Fibroblast of lung (primary cell): ENCODE results near the gene CCT5. TPM values are rescaled to one million over a fixed set of nuclear protein-coding genes. Genes with fewer than 3 reads are reported as not detected.

Experiments used
- DNase-seq, 2 donors: peaks; one replicate each; pipeline versions ENCODE4 v3.0.0 to v3.0.0-alpha.2; 2010; ENCODE audit warnings: low read depth in 2 of 2
- H2AFZ ChIP-seq: 2 replicates; pipeline ENCODE4 v1.5.1; 2012; ENCODE audit warnings: low read length, control low read depth, inconsistent platforms
- H3K27ac ChIP-seq: 2 replicates; pipeline ENCODE4 v1.5.1; 2011; ENCODE audit warnings: low read length, control low read depth; ENCODE audit not compliant: insufficient read depth
- H3K27me3 ChIP-seq: 2 replicates; pipeline ENCODE4 v1.5.1; 2011; ENCODE audit warnings: mild to moderate bottlenecking, low read length; ENCODE audit not compliant: control insufficient read depth, insufficient read depth
- H3K36me3 ChIP-seq: 2 replicates; pipeline ENCODE4 v1.5.1; 2011; ENCODE audit warnings: low read length; ENCODE audit not compliant: control insufficient read depth, insufficient read depth
- H3K4me1 ChIP-seq: 2 replicates; pipeline ENCODE4 v1.5.1; 2011; ENCODE audit warnings: low read length; ENCODE audit not compliant: control insufficient read depth, insufficient read depth; ENCODE audit errors: extremely low read depth
- H3K4me2 ChIP-seq: 2 replicates; pipeline ENCODE4 v1.5.1; 2011; ENCODE audit warnings: low read length, control low read depth; ENCODE audit not compliant: insufficient read depth; ENCODE audit errors: extremely low read depth
- H3K4me3 ChIP-seq, 4 experiments: fragments of 200-600 bp in 1 of 4; sonication (generic) in 1 of 4; replicated peaks in 1 of 4; 2 replicates each; pipeline ENCODE4 v1.5.1; 2011 to 2016; ENCODE audit warnings: low read length in 4 of 4, low read depth in 3 of 4, mild to moderate bottlenecking in 3 of 4, control low read depth in 2 of 4, inconsistent platforms in 1 of 4, mixed read lengths in 1 of 4; ENCODE audit not compliant: insufficient read depth in 1 of 4; ENCODE audit errors: control extremely low read depth in 1 of 4
- H3K79me2 ChIP-seq: 2 replicates; pipeline ENCODE4 v1.5.1; 2012; ENCODE audit warnings: mild to moderate bottlenecking, low read length, inconsistent platforms; ENCODE audit not compliant: control insufficient read depth, insufficient read depth
- H3K9ac ChIP-seq: 2 replicates; pipeline ENCODE4 v1.5.1; 2011; ENCODE audit warnings: mild to moderate bottlenecking, low read length, control low read depth; ENCODE audit not compliant: insufficient read depth
- H3K9me3 ChIP-seq: 2 replicates; pipeline ENCODE4 v1.5.1; 2012; ENCODE audit warnings: low read depth, low read length; ENCODE audit not compliant: control insufficient read depth, insufficient read depth
- H4K20me1 ChIP-seq: 2 replicates; pipeline ENCODE4 v1.5.1; 2011; ENCODE audit warnings: low read length; ENCODE audit not compliant: control insufficient read depth, insufficient read depth; ENCODE audit errors: extremely low read depth
- CTCF ChIP-seq, 2 donors: IDR thresholded peaks in 1 of 2; conservative IDR thresholded peaks in 1 of 2; 1 replicate in 1 of 2; 2 replicates in 1 of 2; pipeline ENCODE4 v1.5.1; 2011 to 2012; ENCODE audit warnings: low read length in 2 of 2, control low read depth in 1 of 2, inconsistent platforms in 1 of 2, low read depth in 1 of 2, mild to moderate bottlenecking in 1 of 2
- EZH2 ChIP-seq: IDR thresholded peaks from 2 replicates; pipeline ENCODE4 v1.5.1; 2012; ENCODE audit warnings: low read length, control low read depth, mild to moderate bottlenecking; ENCODE audit errors: missing control alignments
- polyA plus RNA-seq, 2 donors: library from polyadenylated mRNA; depleted of rRNA in 1 of 2; stranded (reverse) in 1 of 2; unstranded in 1 of 2; fragments of >200 nt; gene quantifications; 2 replicates each; pipeline ENCODE4 v1.2.1, GENCODE V29; 2011 to 2012; ENCODE audit warnings: missing spikeins in 1 of 2
- total RNA-seq: library from RNA; depleted of rRNA; stranded (reverse); fragments of >200 nt; gene quantifications from 2 replicates; pipeline ENCODE4 v1.2.1, GENCODE V29; 2014

Gene CCT5
- total and polyA plus RNA-seq, 2 donors (not counting 1 experiment from before 2014, with no cell fraction given), result 341 to 406 TPM

- no peaks in the 10 kb centered on the region for H3K36me3 ChIP-seq
- H3K4me2 ChIP-seq, result no peak overlapping the region
- H3K4me1 ChIP-seq, result no peaks in the 10 kb centered on the region
- H4K20me1 ChIP-seq, result no peaks in the 10 kb centered on the region
- no peaks in the 10 kb centered on the region for H3K79me2 ChIP-seq
- no peak overlapping the region for H3K27ac ChIP-seq
- no peak for DNase-seq
- no peaks in the 10 kb centered on the region for H3K9me3 ChIP-seq
- H3K4me3 ChIP-seq, result no peak overlapping the region
- H2AFZ ChIP-seq, result no peak overlapping the region
- no peak for TF ChIP-seq EZH2
- TF ChIP-seq CTCF (conservative IDR thresholded peaks at IDR 0.05 in 1 of 2, IDR thresholded peaks at IDR 0.05 in 1 of 2; ENCODE audit: low read depth in 1 of 2, low read length in 2 of 2), result no peak
- H3K9ac ChIP-seq, result no peak overlapping the region
- H3K27me3 ChIP-seq, result no peaks in the 10 kb centered on the region
Observed at GRCh38 chr5:10300246-10300645, 50.2 kb downstream of the CCT5 start.

GRCh38 chr5:10301266-10301665, 51.2 kb downstream of the CCT5 start:
- H3K36me3 ChIP-seq, result no peaks in the 10 kb centered on the region
- no peaks in the 10 kb centered on the region for H3K4me1 ChIP-seq
- no peak overlapping the region for H3K27ac ChIP-seq
- H3K27me3 ChIP-seq, result no peaks in the 10 kb centered on the region
- H3K9ac ChIP-seq, result no peak overlapping the region
- TF ChIP-seq CTCF (conservative IDR thresholded peaks at IDR 0.05 in 1 of 2, IDR thresholded peaks at IDR 0.05 in 1 of 2; ENCODE audit: low read depth in 1 of 2, low read length in 2 of 2), result no peak
- TF ChIP-seq EZH2, result no peak
- H3K79me2 ChIP-seq, result no peaks in the 10 kb centered on the region
- no peak overlapping the region for H3K4me3 ChIP-seq
- H3K4me2 ChIP-seq, result no peak overlapping the region
- DNase-seq, result no peak
- H2AFZ ChIP-seq, result no peak overlapping the region
- H3K9me3 ChIP-seq, result no peaks in the 10 kb centered on the region
- no peaks in the 10 kb centered on the region for H4K20me1 ChIP-seq

GRCh38 chr5:10301842-10302610, 51.9 kb downstream of the CCT5 start:
- peak in 1 of 2 donors; percentile 42 for DNase-seq
- no peak overlapping the region for H3K9ac ChIP-seq
- H3K27ac ChIP-seq, result no peak overlapping the region
- H3K9me3 ChIP-seq, result no peaks in the 10 kb centered on the region
- H4K20me1 ChIP-seq, result no peaks in the 10 kb centered on the region
- no peak overlapping the region for H2AFZ ChIP-seq
- no peaks in the 10 kb centered on the region for H3K79me2 ChIP-seq
- TF ChIP-seq EZH2 (no peak), CTCF (conservative IDR thresholded peaks at IDR 0.05 in 1 of 2, IDR thresholded peaks at IDR 0.05 in 1 of 2; ENCODE audit: low read depth in 1 of 2, low read length in 2 of 2) (no peak)
- no peaks in the 10 kb centered on the region for H3K36me3 ChIP-seq
- H3K4me3 ChIP-seq, result no peak overlapping the region
- H3K4me1 ChIP-seq, result no peaks in the 10 kb centered on the region
- no peaks in the 10 kb centered on the region for H3K27me3 ChIP-seq
- H3K4me2 ChIP-seq, result no peak overlapping the region
